DND-41 (cell line): ENCODE measurements around the gene C16orf78.

Experiments
- CTCF ChIP-seq: IDR thresholded peaks from 2 replicates; pipeline ENCODE4 v1.5.1; 2012; ENCODE audit warnings: borderline replicate concordance, low read length, moderate library complexity, mild to moderate bottlenecking; ENCODE audit not compliant: poor library complexity, severe bottlenecking; ENCODE audit errors: extremely low read depth
- EZH2 ChIP-seq: IDR thresholded peaks from 3 replicates; pipeline ENCODE4 v1.6.1; 2012; ENCODE audit warnings: borderline replicate concordance, low read depth, mild to moderate bottlenecking, moderate library complexity, low read length, inconsistent platforms; ENCODE audit not compliant: severe bottlenecking

DNA sequence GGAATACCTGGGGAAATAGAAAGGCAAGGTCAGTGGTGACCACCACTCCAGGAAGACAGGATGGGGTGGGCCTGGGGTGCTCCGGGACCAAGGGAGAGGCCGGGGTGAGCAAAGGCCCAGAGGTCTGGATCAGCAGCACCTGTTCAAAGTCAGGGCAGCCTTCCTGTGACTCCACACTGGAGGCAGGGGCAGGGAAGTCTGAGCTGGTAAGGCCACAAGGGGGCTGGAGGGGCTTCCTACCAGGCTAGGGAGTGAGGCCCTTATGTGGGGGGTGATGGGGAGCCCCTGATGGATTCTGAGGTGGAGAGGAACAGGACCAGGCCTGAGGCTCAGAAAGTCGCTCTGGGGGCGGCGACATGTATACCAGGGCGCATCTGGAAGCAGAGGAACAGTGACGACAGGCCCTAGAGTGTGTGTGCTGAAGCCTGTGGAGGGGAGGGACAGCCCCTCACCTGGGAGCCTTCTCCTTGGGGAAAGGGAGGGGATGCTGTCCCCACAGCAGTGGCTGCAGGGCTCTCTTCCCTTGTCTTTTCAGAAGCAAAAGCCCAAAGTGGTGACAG, 3.7 kb downstream of the C16orf78 start:
- TF ChIP-seq EZH2 = no peak
- TF ChIP-seq CTCF = no peak
